Myocyte (in vitro differentiated cells): ENCODE results near the gene DHCR24. TPM values are rescaled to one million over a fixed set of nuclear protein-coding genes. Genes with fewer than 3 reads are reported as not detected.

ENCODE experiments used
- DNase-seq: peaks from one replicate; pipeline ENCODE4 v3.0.0-alpha.2; 2012; ENCODE audit warnings: low read depth
- total RNA-seq: library from RNA; depleted of rRNA; stranded (reverse); fragments of >200 nt; gene quantifications from 2 replicates; pipeline ENCODE4 v1.2.3, GENCODE V29; 2014

Gene DHCR24
- total RNA-seq, 1 donor from 2014 or later, result 44.5 TPM

- peak; percentile 29 for DNase-seq
Observed at GRCh38 chr1:54803761-54804470, 83.1 kb downstream of the DHCR24 start.

- no peak for DNase-seq
Observed at GRCh38 chr1:54800899-54801759, 85.9 kb downstream of the DHCR24 start, which contains the start of gene TTC22. TSS of gene TTC22 (minus strand) at chr1:54801323. CDS start at chr1:54801163, 160 bp downstream.

- no peak for DNase-seq
Observed at GRCh38 chr1:54800041-54800898, 86.7 kb downstream of the DHCR24 start.

Other genes starting within 250 kb of the DHCR24 start
- gene MROH7, start 245.4 kb downstream of the DHCR24 start, total RNA-seq, result 1.2 and 3.7 TPM in 2 replicates
- 23.5 and 29.7 TPM in 2 replicates for gene TTC4, start 171.3 kb downstream of the DHCR24 start, total RNA-seq
- 7.2 and 8.0 TPM in 2 replicates for gene PARS2, start 122.7 kb downstream of the DHCR24 start, total RNA-seq
- not detected in 2 replicates for gene TTC22, start 85.9 kb downstream of the DHCR24 start, total RNA-seq
- gene TMEM61, start 93.4 kb upstream of the DHCR24 start, total RNA-seq, result not detected in 2 replicates
- gene BSND, start 111.7 kb upstream of the DHCR24 start, total RNA-seq, result not detected in 2 replicates
- gene PCSK9, start 152.4 kb upstream of the DHCR24 start, total RNA-seq, result 1.2 and 8.8 TPM in 2 replicates